ENCODE measurements around the gene CACFD1.

The CACFD1 gene

GRCh38 chr9:133478851-133479711 is 19.3 kb downstream of the CACFD1 start, which contains the start of gene SLC2A6:
TSS of gene SLC2A6 (minus strand) at chr9:133479099. CDS start at chr9:133479059, 40 bp downstream.
- in situ Hi-C loops (cut with HindIII; ENCODE audit: low sequenced_read_pairs), result no loop called here

- in situ Hi-C loops (cut with HindIII; ENCODE audit: low sequenced_read_pairs), result no loop called here
Measured at GRCh38 chr9:133483611-133484010, 23.8 kb downstream of the CACFD1 start.

DNA sequence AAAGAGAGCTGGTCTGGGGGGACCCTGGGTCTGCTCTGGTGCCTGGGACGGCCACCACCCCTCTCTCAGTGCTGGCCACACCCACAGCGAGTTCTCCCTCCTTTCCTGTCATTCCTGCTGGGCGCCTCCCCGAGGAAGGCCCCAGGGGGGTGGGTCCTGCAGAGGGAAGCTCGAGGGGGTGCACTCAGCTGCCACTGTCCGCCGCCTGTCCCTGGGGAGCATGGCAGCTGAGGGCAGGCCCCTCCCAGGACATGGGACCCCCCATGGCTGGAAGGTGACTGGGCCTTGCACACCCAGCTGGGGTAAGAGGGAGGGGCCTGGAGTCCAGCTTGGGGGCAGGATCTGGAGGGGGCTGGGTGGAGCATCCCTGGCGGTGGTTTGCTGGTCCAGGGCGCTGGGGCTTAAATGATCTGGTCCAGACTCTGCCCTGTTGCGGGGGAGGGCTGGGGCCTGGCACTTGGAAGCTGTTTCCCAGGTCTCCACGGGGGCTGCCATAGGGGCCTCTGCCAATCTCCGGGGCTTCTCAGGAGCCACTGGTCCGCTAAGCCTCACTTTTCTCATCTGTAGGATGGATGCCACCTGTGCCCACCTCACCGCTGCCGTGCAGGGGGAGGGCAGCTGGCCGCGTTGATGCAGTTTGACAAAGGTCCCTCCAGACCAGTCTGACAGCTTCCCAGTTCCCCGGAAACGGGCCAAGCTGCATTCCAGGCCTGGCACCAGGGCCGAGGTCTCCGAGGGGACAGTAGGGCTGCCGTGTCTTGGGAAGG is 25.1 kb downstream of the CACFD1 start:
- in situ Hi-C loops (cut with HindIII; ENCODE audit: low sequenced_read_pairs), result no loop called here

- in situ Hi-C loops (cut with HindIII; ENCODE audit: low sequenced_read_pairs), result no loop called here
Measured at GRCh38 chr9:133485531-133486260, 25.9 kb downstream of the CACFD1 start.

DNA sequence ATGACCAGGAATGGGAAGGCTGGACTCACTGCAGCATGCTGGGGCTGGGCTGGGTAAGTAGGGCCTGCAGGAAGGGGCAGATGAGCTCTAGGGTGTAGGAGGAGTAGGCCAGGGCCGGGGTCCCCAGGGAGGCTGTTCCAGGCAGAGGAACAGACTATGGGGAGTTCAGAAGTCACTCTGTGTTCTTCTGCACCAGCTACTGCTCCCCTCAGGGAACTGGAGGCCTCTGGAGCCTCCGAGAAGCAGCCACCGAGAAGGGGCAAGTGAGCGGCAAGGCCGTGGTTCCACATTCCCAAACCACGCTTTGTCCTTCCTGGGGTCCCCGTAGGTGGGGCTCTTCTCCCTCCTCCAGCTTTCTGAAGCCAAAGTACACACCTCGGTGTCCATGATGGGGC is 27.6 kb downstream of the CACFD1 start:
- in situ Hi-C loops (cut with HindIII; ENCODE audit: low sequenced_read_pairs), result no loop called here

GRCh38 chr9:133488686-133489252 is 29.0 kb downstream of the CACFD1 start:
- in situ Hi-C loops (cut with HindIII; ENCODE audit: low sequenced_read_pairs), result no loop called here

- in situ Hi-C loops (cut with HindIII; ENCODE audit: low sequenced_read_pairs), result loop anchor here (10.0 kb wide), 1 partner anchor 115 kb away; the partner anchor contains the start of genes STKLD1 and SURF4
Measured at GRCh38 chr9:133489253-133490190, 29.7 kb downstream of the CACFD1 start.

GRCh38 chr9:133490201-133490681 is 30.5 kb downstream of the CACFD1 start:
- in situ Hi-C loops (cut with HindIII; ENCODE audit: low sequenced_read_pairs), result loop anchor here (10.0 kb wide), 1 partner anchor 115 kb away; the partner anchor contains the start of genes STKLD1 and SURF4

- in situ Hi-C loops (cut with HindIII; ENCODE audit: low sequenced_read_pairs), result loop anchor here (10.0 kb wide), 1 partner anchor 116 kb away; the partner anchor contains the start of genes STKLD1 and SURF4
Measured at GRCh38 chr9:133490865-133491655, 31.3 kb downstream of the CACFD1 start.

- in situ Hi-C loops (cut with HindIII; ENCODE audit: low sequenced_read_pairs), result loop anchor here (10.0 kb wide), 1 partner anchor 117 kb away; the partner anchor contains the start of genes STKLD1 and SURF4
Measured at GRCh38 chr9:133491656-133491925, 31.8 kb downstream of the CACFD1 start.

DNA sequence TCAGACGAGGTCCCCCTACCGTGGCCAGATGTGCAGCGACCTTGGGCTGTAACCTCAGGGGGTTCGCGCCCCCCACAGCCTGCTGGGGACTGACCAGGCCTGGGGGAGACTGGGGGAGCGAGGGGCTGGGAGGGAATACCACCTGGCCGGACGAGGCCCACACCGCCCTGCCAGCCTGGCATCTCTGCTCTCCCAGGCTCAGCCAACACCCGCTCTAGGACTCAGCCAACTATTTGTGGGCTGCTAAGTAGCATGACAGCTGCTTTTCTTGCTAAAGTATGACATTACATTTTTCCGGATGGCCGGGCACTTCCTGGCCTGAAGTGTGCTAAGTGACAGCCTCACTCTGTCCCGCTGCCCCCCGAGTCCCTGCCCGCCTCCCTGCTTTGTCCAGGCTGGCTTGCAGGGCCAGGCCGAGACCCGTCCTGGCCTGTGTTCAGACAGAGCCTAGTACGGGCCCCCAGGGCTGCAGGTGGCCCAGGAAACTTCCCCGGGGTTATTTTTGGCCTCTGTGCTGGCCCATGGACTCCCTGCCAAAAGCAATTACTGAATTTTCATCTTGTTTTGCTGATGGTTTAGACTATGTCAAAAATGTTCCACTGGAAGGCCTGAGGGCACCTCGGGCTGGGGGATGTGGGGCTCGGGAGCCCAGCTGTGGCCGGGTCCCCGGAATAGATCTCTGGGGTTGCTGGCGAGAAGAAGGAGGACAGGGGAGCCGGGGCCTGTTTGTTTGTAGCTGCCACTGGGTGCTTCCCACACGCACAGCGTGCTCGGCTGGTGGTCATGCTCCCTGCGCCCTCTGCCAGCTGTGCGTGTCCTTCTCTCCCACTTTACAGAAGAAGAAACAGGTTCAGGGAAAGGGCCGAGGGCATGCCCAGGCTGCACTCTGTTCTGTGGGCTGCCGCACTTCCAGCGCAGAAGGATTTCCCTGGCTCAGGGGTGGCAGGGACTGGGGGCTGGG is 32.6 kb downstream of the CACFD1 start:
- in situ Hi-C loops (cut with HindIII; ENCODE audit: low sequenced_read_pairs), result loop anchor here (10.0 kb wide), 1 partner anchor 118 kb away; the partner anchor contains the start of genes STKLD1 and SURF4

- in situ Hi-C loops (cut with HindIII; ENCODE audit: low sequenced_read_pairs), result loop anchor here (10.0 kb wide), 1 partner anchor 119 kb away; the partner anchor contains the start of genes STKLD1 and SURF4
Measured at GRCh38 chr9:133493428-133493827, 33.6 kb downstream of the CACFD1 start.

- in situ Hi-C loops (cut with HindIII; ENCODE audit: low sequenced_read_pairs), result loop anchor here (10.0 kb wide), 1 partner anchor 119 kb away; the partner anchor contains the start of genes STKLD1 and SURF4
Measured at GRCh38 chr9:133493845-133494540, 34.2 kb downstream of the CACFD1 start.

- in situ Hi-C loops (cut with HindIII; ENCODE audit: low sequenced_read_pairs), result loop anchor here (10.0 kb wide), 1 partner anchor 120 kb away; the partner anchor contains the start of genes STKLD1 and SURF4
Measured at GRCh38 chr9:133494636-133495326, 35.0 kb downstream of the CACFD1 start.

DNA sequence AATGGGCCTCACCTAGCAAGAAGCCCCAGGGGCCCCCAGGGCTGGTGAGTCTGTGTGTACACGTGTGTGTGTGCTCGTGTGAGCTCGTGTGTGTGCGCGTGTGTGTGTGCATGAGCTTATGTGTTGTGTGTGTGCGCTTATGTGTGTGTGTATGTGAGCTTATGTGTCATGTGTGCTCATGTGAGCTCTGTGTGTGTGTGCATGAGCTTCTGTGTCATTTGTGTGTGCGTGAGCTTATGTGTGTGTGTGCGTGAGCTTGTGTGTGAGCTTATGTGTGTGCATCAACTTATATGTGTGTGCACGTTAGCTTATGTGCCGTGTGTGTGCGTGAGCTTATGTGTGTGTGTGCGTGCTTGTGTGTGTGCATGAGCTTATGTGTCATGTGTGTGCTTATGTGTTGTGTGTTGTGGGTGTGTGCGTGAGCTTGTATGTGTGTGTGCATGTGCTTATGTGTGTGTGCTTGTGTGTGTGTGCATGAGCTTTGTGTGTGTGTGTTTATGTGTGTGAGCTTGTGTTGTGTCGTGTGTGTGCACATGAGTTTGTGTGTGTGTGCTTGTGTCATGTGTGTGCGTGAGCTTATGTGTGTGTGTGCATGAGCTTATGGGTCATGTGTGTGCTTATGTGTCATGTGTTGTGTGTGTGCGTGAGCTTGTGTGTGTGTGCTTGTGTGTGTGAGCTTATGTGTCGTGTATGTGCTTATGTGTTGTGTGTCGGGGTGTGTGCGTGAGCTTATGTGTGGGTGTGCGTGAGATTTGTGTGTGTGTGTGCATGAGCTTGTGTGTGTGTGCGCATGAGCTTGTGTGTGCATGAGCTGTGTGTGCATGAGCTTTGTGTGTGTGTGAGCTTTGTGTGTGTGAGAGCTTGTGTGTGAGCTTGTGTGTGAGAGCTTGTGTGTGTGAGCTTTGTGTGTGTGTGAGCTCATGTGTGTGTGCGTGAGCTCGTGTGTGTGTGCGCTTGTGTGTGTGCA is 35.8 kb downstream of the CACFD1 start:
- in situ Hi-C loops (cut with HindIII; ENCODE audit: low sequenced_read_pairs), result loop anchor here (10.0 kb wide), 1 partner anchor 121 kb away; the partner anchor contains the start of genes STKLD1 and SURF4

Measured in DLD1 (cell line).